Measurements from ENCODE around the gene DUOX1. TPM values are rescaled to one million over a fixed set of nuclear protein-coding genes. Genes with fewer than 3 reads are reported as not detected.

Gene DUOX1
- total and polyA plus RNA-seq, 2 donors (not counting 1 experiment from before 2014, with no cell fraction given) = 0.27 TPM; not detected in 1

GRCh38 chr15:45137703-45138102 lies 7.9 kb downstream of the DUOX1 start:
- Histone ChIP-seq H2AFZ (ENCODE audit: insufficient read depth, low read depth, low read length, poor library complexity, severe bottlenecking) (no peak overlapping the region), H3K4me3 (ENCODE audit: control extremely low read depth in 1 of 5, extremely low read depth in 1 of 5, insufficient read depth in 1 of 5, low read depth in 2 of 5, low read length in 4 of 5) (no peak overlapping the region), H3K36me3 (replicated peaks in 1 of 2; ENCODE audit: control extremely low read depth in 1 of 2, control insufficient read depth in 1 of 2, extremely low read depth in 1 of 2, insufficient read depth in 2 of 2, low read length in 1 of 2) (no peaks in the 10 kb centered on the region), H3K4me1 (ENCODE audit: control insufficient read depth in 2 of 2, insufficient read depth in 2 of 2, low read length in 2 of 2) (peaks cover 12 to 15% of the 10 kb centered on the region in 2 donors), H3K27ac (ENCODE audit: low read length in 2 of 2) (no peak overlapping the region), H3K9me3 (ENCODE audit: control extremely low read depth in 1 of 3, control insufficient read depth in 2 of 3, insufficient read depth in 1 of 3, low read length in 2 of 3) (peaks cover 0 to 6% (median 0%) of the 10 kb centered on the region in 3 donors), H4K20me1 (ENCODE audit: control insufficient read depth, insufficient read depth, low read length, poor library complexity, severe bottlenecking) (no peaks in the 10 kb centered on the region), H3K79me2 (ENCODE audit: control insufficient read depth, insufficient read depth, low read length) (no peaks in the 10 kb centered on the region), H3K4me2 (replicated peaks; ENCODE audit: low read depth, low read length, poor library complexity, severe bottlenecking) (no peak overlapping the region), H3K9ac (ENCODE audit: low read length) (no peak overlapping the region), H3K27me3 (replicated peaks in 1 of 4; ENCODE audit: control extremely low read depth in 1 of 4, control insufficient read depth in 3 of 4, insufficient read depth in 4 of 4, low read length in 3 of 4) (peaks cover 0 to 43% (median 20%) of the 10 kb centered on the region in 4 experiments)
- Mint-ChIP-seq H3K27me3 (peaks cover 39% of the 10 kb centered on the region), H3K4me1 (peaks cover 13% of the 10 kb centered on the region), H3K27ac (no peak overlapping the region), H3K9me3 (ENCODE audit: insufficient read depth) (no peaks in the 10 kb centered on the region), H3K4me3 (no peak overlapping the region)
- ChIA-PET POLR2A (interaction anchor here (0.7 kb wide), 1 partner anchor 26 kb away, joined by 3 read pairs; no protein-coding TSS in a partner anchor), CTCF (interaction anchor here (1.1 to 1.5 kb wide), 2 partner anchors 100 to 169 kb away, joined by 3 to 4 read pairs; no protein-coding TSS in a partner anchor)
- 86% methylated on average over 8 of the region's 8 CpGs for WGBS (ENCODE audit: insufficient coverage)
- intact Hi-C loops (cut with micrococcal nuclease) = no loop called here
- TF ChIP-seq EZH2 (IDR thresholded peaks at IDR 0.05; ENCODE audit: borderline replicate concordance, insufficient read depth, low read depth, low read length, poor library complexity, severe bottlenecking) (no peak), CTCF (IDR thresholded peaks at IDR 0.05) (no peak)
- ATAC-seq (ENCODE audit: low read depth) (no peak), DNase-seq (no peak)

GRCh38 chr15:45138814-45139765 lies 9.3 kb downstream of the DUOX1 start:
- peaks cover 0 to 6% (median 0%) of the 10 kb centered on the region in 3 donors for H3K9me3 ChIP-seq (ENCODE audit: control extremely low read depth in 1 of 3, control insufficient read depth in 2 of 3, insufficient read depth in 1 of 3, low read length in 2 of 3)
- DNase-seq (no peak), ATAC-seq (ENCODE audit: low read depth) (no peak)
- H4K20me1 ChIP-seq (ENCODE audit: control insufficient read depth, insufficient read depth, low read length, poor library complexity, severe bottlenecking) = no peaks in the 10 kb centered on the region
- no peak overlapping the region for H3K9ac ChIP-seq (ENCODE audit: low read length)
- TF ChIP-seq CTCF (IDR thresholded peaks at IDR 0.05) = no peak
- TF ChIP-seq EZH2 (IDR thresholded peaks at IDR 0.05; ENCODE audit: borderline replicate concordance, insufficient read depth, low read depth, low read length, poor library complexity, severe bottlenecking) = no peak
- H3K4me1 ChIP-seq (ENCODE audit: control insufficient read depth in 2 of 2, insufficient read depth in 2 of 2, low read length in 2 of 2) = peaks cover 12 to 15% of the 10 kb centered on the region in 2 donors
- peaks cover 26% of the 10 kb centered on the region for H3K27me3 Mint-ChIP-seq
- H3K4me2 ChIP-seq (replicated peaks; ENCODE audit: low read depth, low read length, poor library complexity, severe bottlenecking) = no peak overlapping the region
- H3K4me1 Mint-ChIP-seq = peaks cover 13% of the 10 kb centered on the region
- ChIA-PET CTCF (interaction anchor here (0.5 kb wide), 1 partner anchor 303 kb away, joined by 3 read pairs; no protein-coding TSS in a partner anchor), POLR2A (no interaction called here)
- 100% methylated on average over 8 of the region's 12 CpGs for WGBS (ENCODE audit: insufficient coverage)
- no peaks in the 10 kb centered on the region for H3K9me3 Mint-ChIP-seq (ENCODE audit: insufficient read depth)
- intact Hi-C loops (cut with micrococcal nuclease) = no loop called here
- H3K4me3 Mint-ChIP-seq = no peak overlapping the region
- H2AFZ ChIP-seq (ENCODE audit: insufficient read depth, low read depth, low read length, poor library complexity, severe bottlenecking) = no peak overlapping the region
- H3K27me3 ChIP-seq (replicated peaks in 1 of 4; ENCODE audit: control extremely low read depth in 1 of 4, control insufficient read depth in 3 of 4, insufficient read depth in 4 of 4, low read length in 3 of 4) = peaks cover 0 to 31% (median 15%) of the 10 kb centered on the region in 4 experiments
- H3K4me3 ChIP-seq (ENCODE audit: control extremely low read depth in 1 of 5, extremely low read depth in 1 of 5, insufficient read depth in 1 of 5, low read depth in 2 of 5, low read length in 4 of 5) = no peak overlapping the region
- no peaks in the 10 kb centered on the region for H3K36me3 ChIP-seq (replicated peaks in 1 of 2; ENCODE audit: control extremely low read depth in 1 of 2, control insufficient read depth in 1 of 2, extremely low read depth in 1 of 2, insufficient read depth in 2 of 2, low read length in 1 of 2)
- H3K79me2 ChIP-seq (ENCODE audit: control insufficient read depth, insufficient read depth, low read length) = no peaks in the 10 kb centered on the region
- no peak overlapping the region for H3K27ac ChIP-seq (ENCODE audit: low read length in 2 of 2)
- no peak overlapping the region for H3K27ac Mint-ChIP-seq
